ENCODE measurements around the gene ADCY3. TPM values are rescaled to one million over a fixed set of nuclear protein-coding genes. Genes with fewer than 3 reads are reported as not detected.

The ADCY3 gene
- total RNA-seq, 2 donors from 2014 or later = 40.7 to 59.3 TPM

- no peaks in the 10 kb centered on the region for H3K9me3 ChIP-seq (ENCODE audit: control insufficient read depth, low read length, poor library complexity, severe bottlenecking)
- Mint-ChIP-seq H3K27me3 (peaks cover 5% of the 10 kb centered on the region), H3K4me1 (peaks cover 2% of the 10 kb centered on the region), H3K4me3 (no peak overlapping the region), H3K36me3 (ENCODE audit: low read depth) (peaks cover 2% of the 10 kb centered on the region), H3K27ac (no peak overlapping the region)
- DNase-seq (no peak), ATAC-seq (no peak)
These were observed 145.7 kb downstream of the ADCY3 start for GRCh38 chr2:24774373-24774772.

GRCh38 chr2:24771764-24772586 lies 148.1 kb downstream of the ADCY3 start:
- no peak overlapping the region for H3K4me3 Mint-ChIP-seq
- H3K4me1 Mint-ChIP-seq = peaks cover 2% of the 10 kb centered on the region
- ATAC-seq (no peak), DNase-seq (no peak)
- peaks cover 2% of the 10 kb centered on the region for H3K36me3 Mint-ChIP-seq (ENCODE audit: low read depth)
- peak overlapping the region; percentile 39 for H3K27ac Mint-ChIP-seq
- no peaks in the 10 kb centered on the region for H3K27me3 Mint-ChIP-seq
- H3K9me3 ChIP-seq (ENCODE audit: control insufficient read depth, low read length, poor library complexity, severe bottlenecking) = no peaks in the 10 kb centered on the region

- Mint-ChIP-seq H3K36me3 (ENCODE audit: low read depth) (peaks cover 8% of the 10 kb centered on the region), H3K27me3 (no peaks in the 10 kb centered on the region), H3K4me1 (peaks cover 8% of the 10 kb centered on the region), H3K27ac (peak overlapping the region; percentile 39), H3K4me3 (no peak overlapping the region)
- H3K9me3 ChIP-seq (ENCODE audit: control insufficient read depth, low read length, poor library complexity, severe bottlenecking) = no peaks in the 10 kb centered on the region
- ATAC-seq (no peak), DNase-seq (no peak)
These were observed 149.0 kb downstream of the ADCY3 start for GRCh38 chr2:24771061-24771460.

Other genes with a start within 250 kb of the ADCY3 start
- gene PTRHD1, start 126.8 kb downstream of the ADCY3 start, total RNA-seq = 10 to 100 TPM; 19.1 to 21.6 TPM
- 1 to 10 TPM; 3.5 to 6.5 TPM for gene CENPO, start 126.8 kb downstream of the ADCY3 start, total RNA-seq
- gene DNAJC27, start 51.7 kb upstream of the ADCY3 start, total RNA-seq = 10 to 100 TPM; 15.7 to 19.2 TPM
- not detected for gene EFR3B, start 121.8 kb upstream of the ADCY3 start, total RNA-seq
- 1 to 10 TPM; 2.9 to 5.0 TPM for gene POMC, start 248.3 kb upstream of the ADCY3 start, total RNA-seq